Right lobe of liver (tissue), 6 donors: ENCODE measurements around the gene GULP1. TPM values are rescaled to one million over a fixed set of nuclear protein-coding genes. Genes with fewer than 3 reads are reported as not detected.

Experiments
- ATAC-seq, 4 donors: fragments of 200-7000 bp; cut with Tn5 transposase; one replicate each; pipeline ENCODE4 v1.9.1; 2020; ENCODE audit warnings: mild to moderate bottlenecking in 4 of 4, moderate library complexity in 4 of 4
- DNase-seq, 3 donors: peaks; one replicate each; pipeline ENCODE4 v3.0.0-alpha.2; 2020
- H3K27ac ChIP-seq, 3 donors: fragments of 200-600 bp; one replicate each; pipeline ENCODE4 v1.8.0; 2022
- H3K27me3 ChIP-seq, 2 donors: fragments of 200-600 bp; one replicate each; pipeline ENCODE4 v1.8.0; 2022
- H3K36me3 ChIP-seq, 4 donors: fragments of 200-600 bp; sonication (generic) in 1 of 4; one replicate each; pipeline versions ENCODE4 v1.5.1 to v1.8.0; 2017 to 2022; ENCODE audit warnings: control low read depth in 1 of 4
- H3K4me1 ChIP-seq, 4 donors: fragments of 200-600 bp; sonication (generic) in 1 of 4; one replicate each; pipeline versions ENCODE4 v1.5.1 to v1.8.0; 2017 to 2022; ENCODE audit warnings: control low read depth in 1 of 4
- H3K4me3 ChIP-seq, 3 donors: fragments of 200-600 bp; one replicate each; pipeline ENCODE4 v1.8.0; 2022
- H3K9me3 ChIP-seq, 4 donors: fragments of 200-600 bp; sonication (generic) in 1 of 4; one replicate each; pipeline versions ENCODE4 v1.5.1 to v1.8.0; 2017 to 2022; ENCODE audit warnings: control low read depth in 1 of 4
- POLR2A ChIP-seq: fragments of 450-650 bp; IDR thresholded peaks from one replicate; pipeline ENCODE4 v1.6.1; 2017; ENCODE audit warnings: antibody characterized with exemption, mild to moderate bottlenecking
- WGBS: methylation state at CpG from one replicate; pipeline ENCODE4 v1.1.6; 2018; ENCODE audit warnings: low coverage, low lambda C conversion rate; ENCODE audit not compliant: insufficient coverage; ENCODE audit errors: missing lambda C conversion rate; 5-methylcytosine and 5-hydroxymethylcytosine counted together
- intact Hi-C, 2 donors: fragments of 100-400 bp; cut with DNase I; formaldehyde crosslinking; loops; one replicate each; pipeline versions ENCODE4 v1.11.2 to v1.14.1; 2022
- total RNA-seq, 6 experiments: library from RNA; depleted of rRNA in 2 of 6; stranded (reverse); fragments of >200 nt in 2 of 6; fragmentation: NEBNext Ultra II Directional in 3 of 6; extraction: Animal tissue kit (Norgen Biotek cat#: 25700) in 3 of 6; gene quantifications; one replicate each; pipeline versions ENCODE4 v1.1.0 to v1.2.4, GENCODE V29; 2016 to 2023
- TF ChIP-seq, protein P1 (sequence below), 4 donors: fragments of 200-600 bp in 3 of 4; fragments of 450-650 bp in 1 of 4; IDR thresholded peaks; one replicate each; pipeline versions ENCODE4 v1.5.1 to v1.8.0; 2016 to 2022; ENCODE audit warnings: antibody characterized with exemption in 4 of 4, mild to moderate bottlenecking in 2 of 4
- donor health status: DM: no; HTN: yes; CAD: no.
- donor health status: DM: no; HTN: no; CAD: no.
- donor health status: DM: no; HTN: no; CAD: no.
- donor health status: DM: no; HTN: yes; CAD: no.
- donor health status: DM: no; HTN: yes; CAD: no.

Gene GULP1
- total RNA-seq, 6 experiments from 2014 or later = 0.42 to 4.4 (median 0.89) TPM

DNA sequence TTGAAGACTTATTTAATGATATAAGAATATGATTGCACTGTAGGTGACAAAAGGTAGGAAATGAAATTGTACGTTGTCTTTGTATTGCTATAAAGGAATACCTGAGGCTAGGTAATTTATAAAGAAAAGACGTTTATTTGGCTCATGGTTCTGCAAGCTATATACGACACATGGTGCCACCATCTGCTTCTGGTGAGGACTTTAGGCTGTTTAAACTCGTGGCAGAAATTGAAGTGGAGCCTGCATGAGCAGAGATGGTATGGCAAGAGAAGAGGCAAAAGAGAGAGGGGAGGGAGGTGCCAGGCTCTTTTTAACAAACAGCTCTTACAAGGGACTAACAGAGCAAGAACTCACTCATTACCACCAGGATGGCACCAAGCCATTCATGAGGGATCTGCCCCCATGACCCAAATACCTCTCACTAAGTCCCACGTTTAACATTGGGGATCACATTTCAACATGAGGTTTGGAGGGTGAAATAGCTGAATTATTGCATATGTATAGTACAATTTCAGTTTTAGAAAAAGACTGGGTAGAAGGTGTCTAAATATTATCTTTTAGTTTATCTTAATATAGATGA, 86.8 kb downstream of the GULP1 start:
- no peaks in the 10 kb centered on the region for H3K27me3 ChIP-seq
- no peak overlapping the region for H3K4me3 ChIP-seq
- intact Hi-C loops = no loop called here
- H3K36me3 ChIP-seq = no peaks in the 10 kb centered on the region
- no peaks in the 10 kb centered on the region for H3K9me3 ChIP-seq
- ATAC-seq (no peak), DNase-seq (no peak)
- 58% methylated on average over 5 of the region's 5 CpGs for WGBS
- no peak overlapping the region for H3K27ac ChIP-seq
- H3K4me1 ChIP-seq = no peaks in the 10 kb centered on the region
- TF ChIP-seq POLR2A = no peak
- TF ChIP-seq, protein P1, sequence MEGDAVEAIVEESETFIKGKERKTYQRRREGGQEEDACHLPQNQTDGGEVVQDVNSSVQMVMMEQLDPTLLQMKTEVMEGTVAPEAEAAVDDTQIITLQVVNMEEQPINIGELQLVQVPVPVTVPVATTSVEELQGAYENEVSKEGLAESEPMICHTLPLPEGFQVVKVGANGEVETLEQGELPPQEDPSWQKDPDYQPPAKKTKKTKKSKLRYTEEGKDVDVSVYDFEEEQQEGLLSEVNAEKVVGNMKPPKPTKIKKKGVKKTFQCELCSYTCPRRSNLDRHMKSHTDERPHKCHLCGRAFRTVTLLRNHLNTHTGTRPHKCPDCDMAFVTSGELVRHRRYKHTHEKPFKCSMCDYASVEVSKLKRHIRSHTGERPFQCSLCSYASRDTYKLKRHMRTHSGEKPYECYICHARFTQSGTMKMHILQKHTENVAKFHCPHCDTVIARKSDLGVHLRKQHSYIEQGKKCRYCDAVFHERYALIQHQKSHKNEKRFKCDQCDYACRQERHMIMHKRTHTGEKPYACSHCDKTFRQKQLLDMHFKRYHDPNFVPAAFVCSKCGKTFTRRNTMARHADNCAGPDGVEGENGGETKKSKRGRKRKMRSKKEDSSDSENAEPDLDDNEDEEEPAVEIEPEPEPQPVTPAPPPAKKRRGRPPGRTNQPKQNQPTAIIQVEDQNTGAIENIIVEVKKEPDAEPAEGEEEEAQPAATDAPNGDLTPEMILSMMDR (IDR thresholded peaks at IDR 0.05) = no peak

DNA sequence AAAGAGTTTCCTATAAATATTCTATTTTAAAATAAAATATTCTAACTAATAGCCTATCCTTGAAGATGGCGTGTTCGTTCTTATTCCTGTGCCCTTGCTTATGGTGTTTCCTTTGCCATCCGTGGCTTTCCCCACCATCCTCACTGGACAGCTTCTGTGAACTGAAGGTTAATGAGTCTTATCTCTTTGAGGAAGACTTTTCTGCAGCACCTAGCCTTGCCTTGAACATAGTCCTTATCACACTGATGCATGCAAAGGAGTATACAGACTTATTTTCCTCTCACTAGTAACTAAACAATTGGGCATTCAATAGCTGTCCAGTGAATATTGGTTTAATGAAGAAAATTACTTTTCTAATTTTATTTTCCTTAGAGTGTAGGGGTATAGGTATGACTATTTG, 88.1 kb downstream of the GULP1 start:
- ATAC-seq (no peak), DNase-seq (no peak)
- H3K4me3 ChIP-seq = no peak overlapping the region
- H3K36me3 ChIP-seq = no peaks in the 10 kb centered on the region
- H3K27ac ChIP-seq = no peak overlapping the region
- no peaks in the 10 kb centered on the region for H3K9me3 ChIP-seq
- H3K4me1 ChIP-seq = no peaks in the 10 kb centered on the region
- no peaks in the 10 kb centered on the region for H3K27me3 ChIP-seq
- intact Hi-C loops = no loop called here
- 62% methylated on average over 3 of the region's 3 CpGs for WGBS
- no peak for TF ChIP-seq POLR2A
- TF ChIP-seq, protein P1 (IDR thresholded peaks at IDR 0.05) = no peak

DNA sequence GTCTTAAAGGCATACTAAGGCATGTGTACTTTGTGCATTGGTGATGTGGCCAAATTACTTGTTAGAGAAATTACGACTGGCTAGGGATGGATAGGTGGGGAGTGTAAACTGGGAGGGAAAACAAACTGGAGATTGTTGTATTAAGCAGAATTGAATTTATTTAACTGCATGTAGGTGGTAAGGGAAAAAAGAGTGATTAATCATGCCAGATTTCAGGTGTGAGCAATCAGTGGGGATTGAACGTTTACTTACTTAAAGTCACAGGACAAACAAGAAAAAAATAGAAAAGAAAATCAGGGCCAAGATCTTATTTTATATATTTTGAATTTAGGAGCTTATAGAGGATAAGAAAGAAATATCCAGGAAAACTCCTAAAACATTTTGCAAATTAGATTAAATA, 88.6 kb downstream of the GULP1 start:
- no peaks in the 10 kb centered on the region for H3K36me3 ChIP-seq
- no peaks in the 10 kb centered on the region for H3K27me3 ChIP-seq
- H3K4me3 ChIP-seq = no peak overlapping the region
- ATAC-seq = no peak
- no peak overlapping the region for H3K27ac ChIP-seq
- intact Hi-C loops = no loop called here
- no peaks in the 10 kb centered on the region for H3K9me3 ChIP-seq
- H3K4me1 ChIP-seq = no peaks in the 10 kb centered on the region
- WGBS = 41% methylated on average over 2 of the region's 2 CpGs
- DNase-seq = no peak
- TF ChIP-seq POLR2A = no peak
- TF ChIP-seq, protein P1 (IDR thresholded peaks at IDR 0.05) = no peak

DNA sequence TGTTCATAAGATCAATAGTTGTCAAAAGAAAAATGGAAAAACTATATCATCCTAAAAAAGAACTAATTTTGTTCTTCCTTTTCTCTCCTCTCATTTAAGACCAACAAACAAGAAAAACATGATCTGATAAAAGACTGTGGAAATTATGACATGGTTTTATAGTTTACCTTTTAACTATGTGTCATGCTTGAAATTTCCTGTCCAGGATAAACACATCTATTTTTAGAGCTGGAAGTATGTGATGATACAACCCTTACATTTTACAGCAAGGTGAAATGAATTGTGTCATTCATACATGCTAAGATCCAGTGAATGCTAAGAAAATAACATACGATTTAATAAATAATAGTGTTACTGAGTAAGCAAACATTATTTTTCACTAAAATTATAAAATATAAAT, 89.9 kb downstream of the GULP1 start:
- Histone ChIP-seq H3K4me3 (no peak overlapping the region), H3K27ac (no peak overlapping the region), H3K27me3 (no peaks in the 10 kb centered on the region), H3K4me1 (no peaks in the 10 kb centered on the region), H3K9me3 (no peaks in the 10 kb centered on the region), H3K36me3 (no peaks in the 10 kb centered on the region)
- no peak for DNase-seq
- 63% methylated on average over 1 of the region's 1 CpG for WGBS
- ATAC-seq = peak in 1 of 4 donors; percentile 74
- intact Hi-C loops = no loop called here
- TF ChIP-seq, protein P1 (IDR thresholded peaks at IDR 0.05) = no peak
- no peak for TF ChIP-seq POLR2A

DNA sequence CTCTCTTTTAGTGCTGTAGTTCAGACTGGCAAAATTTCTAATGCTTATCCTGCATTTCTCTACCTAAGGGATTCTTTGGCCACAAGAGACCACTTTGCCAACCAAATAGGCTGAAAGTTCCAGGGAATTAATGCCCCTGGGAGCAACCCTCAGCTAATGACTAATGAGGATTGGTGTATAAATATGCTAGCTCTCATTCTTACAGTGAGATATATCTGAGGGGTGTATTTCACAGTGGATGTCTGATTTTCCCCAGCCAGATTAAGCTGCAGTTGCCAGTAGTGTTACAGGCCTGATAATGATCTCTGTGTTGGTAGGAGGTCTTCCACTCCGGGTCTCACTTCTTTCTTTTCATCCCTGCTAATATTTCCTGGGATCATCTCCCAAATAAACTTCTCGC, 90.4 kb downstream of the GULP1 start:
- TF ChIP-seq, protein P1 (IDR thresholded peaks at IDR 0.05) = no peak
- TF ChIP-seq POLR2A = no peak
- Histone ChIP-seq H3K9me3 (no peaks in the 10 kb centered on the region), H3K4me3 (no peak overlapping the region), H3K4me1 (no peaks in the 10 kb centered on the region), H3K27me3 (no peaks in the 10 kb centered on the region), H3K27ac (no peak overlapping the region), H3K36me3 (no peaks in the 10 kb centered on the region)
- intact Hi-C loops = no loop called here
- DNase-seq (no peak), ATAC-seq (peak in 1 of 4 donors; percentile 12)
- 63% methylated on average over 2 of the region's 2 CpGs for WGBS
